Esophagus mucosa (tissue), 1 donor: ENCODE measurements around the gene VSX1. TPM values are rescaled to one million over a fixed set of nuclear protein-coding genes. Genes with fewer than 3 reads are reported as not detected.

Source experiments
- ATAC-seq: fragments of 200-7000 bp; cut with Tn5 transposase; one replicate; pipeline ENCODE4 v1.9.1; 2020
- total RNA-seq: library from RNA; stranded (reverse); gene quantifications from one replicate; pipeline ENCODE4 v1.2.4, GENCODE V29; 2023
- donor health status: DM: yes; HTN: yes; CAD: no.

The VSX1 gene
- total RNA-seq, 1 donor from 2014 or later, result not detected

GRCh38 chr20:25065625-25066338, 16.2 kb downstream of the VSX1 start:
- peak; percentile 76 for ATAC-seq

GRCh38 chr20:25065072-25065624, 16.8 kb downstream of the VSX1 start:
- ATAC-seq, result no peak

DNA sequence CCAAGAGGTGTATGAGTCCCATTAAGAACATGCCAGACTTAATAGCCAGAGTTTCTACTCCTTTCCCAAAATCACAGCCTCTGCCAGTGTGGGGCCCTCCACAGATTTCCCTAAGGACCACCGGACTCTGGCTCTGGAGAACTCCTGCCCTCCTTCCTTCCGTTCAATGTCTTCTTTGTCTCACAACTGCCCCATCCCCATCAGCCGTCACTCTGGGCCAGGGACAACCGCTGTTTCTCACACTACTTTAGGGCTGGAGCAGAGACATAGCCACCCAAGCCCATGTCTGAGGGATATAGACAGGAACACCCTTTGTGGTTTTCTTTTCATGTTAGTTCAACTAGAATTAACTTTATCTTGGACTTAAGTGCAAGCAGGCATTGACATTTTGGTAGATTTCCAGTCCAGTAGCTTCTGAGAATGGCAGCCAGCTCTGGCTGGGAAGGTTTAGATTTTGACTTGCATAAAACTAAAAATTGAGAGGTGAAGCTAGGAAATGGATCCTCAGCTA, 17.3 kb downstream of the VSX1 start:
- no peak for ATAC-seq

- no peak for ATAC-seq
Measured at GRCh38 chr20:25063981-25064380, 18.0 kb downstream of the VSX1 start.

DNA sequence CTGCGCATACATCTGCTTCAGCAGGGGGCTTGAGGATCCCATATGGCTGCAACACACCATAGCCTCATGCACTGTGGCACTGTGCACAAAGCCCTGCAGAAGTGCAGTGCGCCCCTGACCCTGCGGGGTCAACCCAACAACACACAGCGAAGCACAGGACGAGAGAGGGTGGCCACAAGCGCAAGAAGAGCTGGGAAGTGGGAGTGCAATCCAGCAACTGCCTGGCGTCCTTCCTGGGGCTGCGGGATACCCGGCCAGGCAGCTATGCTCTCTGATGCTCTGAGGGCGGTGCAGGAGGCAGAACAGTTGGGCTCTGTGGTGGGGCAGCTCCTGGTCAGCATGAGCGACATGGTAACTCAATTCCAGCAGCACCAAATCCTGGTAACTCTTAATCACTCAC, 18.4 kb downstream of the VSX1 start:
- no peak for ATAC-seq

GRCh38 chr20:25062841-25063240, 19.1 kb downstream of the VSX1 start:
- ATAC-seq, result no peak

DNA sequence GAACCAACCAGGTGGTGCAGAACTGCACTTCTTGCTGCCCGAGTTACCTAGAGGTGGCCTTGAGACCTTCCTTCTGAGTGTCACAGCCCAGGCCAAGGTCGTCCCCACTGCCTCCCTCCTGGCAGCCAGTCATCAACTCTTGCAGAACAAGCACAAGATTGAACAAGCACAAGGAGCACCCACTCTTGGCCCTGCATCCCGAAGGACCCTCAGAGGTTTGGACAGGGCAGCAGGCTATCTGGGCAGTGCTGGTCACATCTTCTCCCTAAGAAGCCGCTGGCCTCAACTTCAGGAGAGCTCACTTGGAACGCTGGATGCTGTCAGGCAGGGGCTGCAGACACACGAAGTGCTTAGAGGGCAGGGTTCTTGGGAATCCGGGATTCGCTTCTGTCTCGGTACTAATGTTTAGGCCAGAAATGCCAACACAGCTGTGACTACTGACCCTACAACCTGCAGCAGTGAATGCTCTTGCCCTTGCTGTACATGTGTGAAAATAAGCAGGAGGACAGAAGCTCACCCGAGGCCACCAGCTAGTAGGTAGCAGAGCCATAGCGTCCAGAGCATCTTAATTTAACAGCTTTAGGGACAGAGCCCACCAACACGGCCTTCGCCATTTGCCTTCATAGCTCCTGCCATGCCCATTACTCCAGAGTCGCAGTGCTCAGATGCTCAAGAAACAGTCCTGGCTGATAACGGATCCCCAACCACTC, 20.0 kb downstream of the VSX1 start:
- no peak for ATAC-seq

DNA sequence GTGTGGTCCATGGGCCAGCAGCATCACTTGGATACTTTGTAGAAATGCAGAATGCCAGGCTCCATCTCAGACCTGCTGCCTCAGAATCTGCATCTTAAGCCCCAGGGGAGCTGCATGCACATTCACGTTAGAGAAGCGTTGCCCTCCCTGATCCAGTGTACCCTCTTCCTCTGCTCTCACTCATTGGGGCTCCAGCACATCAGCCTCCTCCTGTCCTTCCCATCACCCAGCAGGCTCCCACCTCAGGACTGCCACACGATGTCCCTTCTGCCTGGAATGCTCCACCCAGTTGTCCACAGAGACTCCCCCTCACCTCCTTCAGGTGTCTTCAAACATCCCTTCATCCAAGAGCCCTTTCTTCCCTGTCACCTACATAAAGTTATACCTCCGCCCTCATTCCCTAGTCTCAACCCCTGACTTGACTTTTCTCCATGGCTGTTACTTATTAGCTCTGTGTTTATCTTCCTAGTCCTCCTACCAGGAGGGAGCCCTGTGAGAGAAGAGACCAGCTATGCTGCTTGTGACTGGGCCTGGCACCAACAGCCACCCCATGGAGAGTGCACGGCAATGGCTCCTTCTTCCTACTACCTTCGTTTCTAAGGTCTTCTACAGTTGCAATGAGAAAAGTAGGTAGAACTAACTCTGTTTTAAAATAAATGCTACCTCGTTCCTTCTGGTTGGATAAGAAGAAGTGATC, 20.7 kb downstream of the VSX1 start:
- no peak for ATAC-seq

- no peak for ATAC-seq
Measured at GRCh38 chr20:25059866-25060465, 22.0 kb downstream of the VSX1 start.

DNA sequence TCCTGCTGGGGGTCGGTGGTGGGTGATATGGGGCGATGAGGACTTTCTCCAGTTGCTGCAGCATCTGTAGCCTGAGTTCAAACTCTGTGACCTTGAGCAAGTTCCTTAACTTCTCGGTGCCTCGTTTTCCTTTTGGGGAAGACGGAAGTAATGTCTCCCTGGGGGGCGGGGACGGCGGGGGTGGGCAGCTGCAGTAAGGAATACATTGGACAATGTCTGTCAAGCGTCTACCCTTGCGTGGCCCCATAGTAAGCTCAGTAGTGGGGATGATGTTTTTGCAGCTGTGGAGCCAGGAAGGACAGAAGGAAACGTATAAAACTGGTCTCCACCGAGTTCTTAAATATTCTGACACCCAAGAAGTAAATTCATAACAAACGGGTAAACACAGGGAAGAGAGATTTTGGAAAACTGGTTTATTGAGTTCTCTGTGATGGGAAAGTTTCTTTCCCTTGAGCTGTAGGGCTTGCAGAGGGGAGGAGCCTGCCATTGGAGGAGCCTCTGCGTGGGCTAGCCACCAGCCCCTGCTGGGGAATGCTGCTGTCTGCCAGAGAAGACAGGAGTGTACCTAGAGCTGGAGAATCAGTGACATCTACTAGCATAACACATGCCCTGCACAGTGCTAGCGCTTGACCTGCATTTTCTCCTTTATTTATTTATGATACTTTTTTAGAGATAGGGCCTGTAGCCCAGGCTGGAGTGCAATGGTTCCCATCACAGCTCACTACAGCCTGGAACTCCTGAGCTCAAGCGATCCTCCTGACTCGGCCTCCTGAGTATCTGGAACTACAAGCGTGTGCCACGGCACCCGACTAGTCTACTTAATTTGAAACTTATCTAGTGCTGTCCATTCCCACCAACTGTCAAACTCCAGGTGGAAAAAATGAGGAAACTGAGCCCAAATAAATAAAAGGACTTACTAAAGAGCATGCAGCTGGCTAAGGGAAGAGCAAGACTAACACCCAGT, 22.8 kb downstream of the VSX1 start:
- ATAC-seq, result no peak

DNA sequence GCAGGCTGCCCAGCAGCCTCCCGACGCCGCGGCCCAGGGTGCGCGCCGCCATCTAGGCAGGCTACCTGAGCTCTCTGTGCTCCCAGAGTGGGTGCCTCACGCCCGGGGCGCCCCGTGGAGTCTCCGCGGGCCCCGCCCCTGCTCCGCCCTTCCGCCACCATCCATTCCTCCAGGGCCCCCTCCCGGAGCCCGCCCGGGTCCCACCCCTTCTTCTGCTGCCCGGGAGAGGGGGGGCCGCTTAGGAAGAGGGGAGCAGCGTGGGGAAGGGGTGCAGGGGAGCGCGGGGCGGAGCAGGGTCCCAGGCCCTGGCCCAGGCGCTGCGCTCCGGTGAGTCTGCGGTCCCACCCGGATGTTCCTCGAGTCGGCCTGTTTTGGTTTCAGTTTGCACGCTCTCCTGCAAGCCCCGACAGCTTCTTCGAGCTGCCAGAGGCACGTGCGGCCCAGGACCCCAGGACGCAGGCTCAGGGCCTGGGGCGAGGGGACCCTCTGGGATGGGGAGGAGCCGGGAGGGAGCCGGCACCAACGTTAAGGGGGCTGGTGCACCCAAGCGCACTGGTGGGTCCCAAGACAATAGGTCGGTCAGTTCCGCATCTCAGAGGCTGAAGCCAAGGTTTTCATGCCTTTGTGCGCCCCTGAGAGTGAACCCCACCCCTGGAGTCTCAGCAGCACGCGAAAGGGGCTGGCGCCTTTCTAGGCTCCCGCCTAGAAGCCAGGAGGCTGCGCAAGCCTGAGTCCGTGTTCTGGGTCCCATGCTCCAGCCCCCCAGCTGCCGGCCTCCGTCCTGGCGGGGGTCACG, 23.7 kb downstream of the VSX1 start, which contains the start of gene ACSS1:
ACSS1 (minus strand) TSS at position 89 of the 796 bp plus-strand sequence; CDS start at position 52, 37 bp downstream.
- peak; percentile 66 for ATAC-seq

GRCh38 chr20:25057234-25058050, 24.5 kb downstream of the VSX1 start:
- peak; percentile 62 for ATAC-seq

GRCh38 chr20:25056690-25057233, 25.2 kb downstream of the VSX1 start:
- ATAC-seq, result no peak

- no peak for ATAC-seq
Measured at GRCh38 chr20:25055711-25056495, 26.0 kb downstream of the VSX1 start.

DNA sequence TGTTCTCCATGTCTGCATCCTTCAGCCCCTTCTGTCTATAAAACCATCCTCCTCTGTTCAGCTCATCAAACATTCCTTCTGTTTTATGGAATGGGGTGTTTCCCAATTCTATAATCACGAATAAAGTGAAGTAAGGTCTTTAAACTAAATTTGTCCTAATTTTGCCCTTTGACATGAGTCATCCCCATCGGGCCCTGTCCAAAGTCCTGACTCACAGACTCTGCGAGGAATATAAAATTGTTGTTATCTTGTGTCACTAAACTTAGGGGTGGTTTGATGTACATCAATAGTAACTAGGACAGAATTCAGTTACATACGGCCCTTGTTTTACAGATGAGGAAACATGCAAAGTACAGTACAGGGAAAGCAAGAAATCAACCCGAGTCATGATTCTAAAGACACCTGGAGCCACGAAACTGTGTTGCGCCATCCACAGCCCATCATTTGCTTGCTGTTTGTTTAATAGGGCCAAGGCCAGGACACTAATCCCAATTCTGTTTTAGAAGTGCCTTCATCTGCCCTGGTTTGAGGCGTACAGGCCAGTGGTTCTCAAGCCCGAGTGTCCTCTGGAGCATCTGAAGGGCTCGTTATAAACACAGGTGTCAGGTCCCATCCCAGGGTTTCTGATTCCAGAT, 26.8 kb downstream of the VSX1 start:
- ATAC-seq, result no peak

GRCh38 chr20:25054096-25054820, 27.7 kb downstream of the VSX1 start:
- ATAC-seq, result no peak
